AG09319 (cell line): Measurements from ENCODE around the gene RIMS4.

Experiments
- DNase-seq: peaks from one replicate; pipeline ENCODE4 v3.0.0-alpha.2; 2010; ENCODE audit warnings: low read depth; ENCODE audit errors: extremely low read depth
- TF ChIP-seq, protein P1 (sequence below): IDR thresholded peaks from 2 replicates; pipeline ENCODE4 v1.5.1; 2011; ENCODE audit warnings: low read depth, mild to moderate bottlenecking, inconsistent platforms, low read length, moderate library complexity

RIMS4 gene

DNA sequence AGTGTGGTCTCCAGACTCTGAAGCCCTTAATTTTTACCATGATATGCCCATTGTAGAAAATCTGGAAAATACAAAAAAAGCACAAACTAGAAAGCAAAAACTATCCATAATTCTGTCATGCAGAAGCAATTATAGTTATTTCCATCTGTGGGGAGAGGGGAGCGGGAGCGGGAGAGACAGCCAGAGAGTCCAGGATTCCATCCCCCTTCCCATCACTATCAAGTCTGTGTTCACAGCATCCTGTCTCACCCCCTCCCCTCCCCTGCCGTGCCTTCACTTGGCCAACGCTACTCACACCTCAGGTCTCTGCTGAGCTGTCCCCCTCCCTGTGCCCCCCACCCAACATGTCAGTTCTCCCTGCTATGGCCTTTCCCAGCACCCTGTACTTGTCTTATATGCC lies 14.5 kb downstream of the RIMS4 start:
- TF ChIP-seq, protein P1, sequence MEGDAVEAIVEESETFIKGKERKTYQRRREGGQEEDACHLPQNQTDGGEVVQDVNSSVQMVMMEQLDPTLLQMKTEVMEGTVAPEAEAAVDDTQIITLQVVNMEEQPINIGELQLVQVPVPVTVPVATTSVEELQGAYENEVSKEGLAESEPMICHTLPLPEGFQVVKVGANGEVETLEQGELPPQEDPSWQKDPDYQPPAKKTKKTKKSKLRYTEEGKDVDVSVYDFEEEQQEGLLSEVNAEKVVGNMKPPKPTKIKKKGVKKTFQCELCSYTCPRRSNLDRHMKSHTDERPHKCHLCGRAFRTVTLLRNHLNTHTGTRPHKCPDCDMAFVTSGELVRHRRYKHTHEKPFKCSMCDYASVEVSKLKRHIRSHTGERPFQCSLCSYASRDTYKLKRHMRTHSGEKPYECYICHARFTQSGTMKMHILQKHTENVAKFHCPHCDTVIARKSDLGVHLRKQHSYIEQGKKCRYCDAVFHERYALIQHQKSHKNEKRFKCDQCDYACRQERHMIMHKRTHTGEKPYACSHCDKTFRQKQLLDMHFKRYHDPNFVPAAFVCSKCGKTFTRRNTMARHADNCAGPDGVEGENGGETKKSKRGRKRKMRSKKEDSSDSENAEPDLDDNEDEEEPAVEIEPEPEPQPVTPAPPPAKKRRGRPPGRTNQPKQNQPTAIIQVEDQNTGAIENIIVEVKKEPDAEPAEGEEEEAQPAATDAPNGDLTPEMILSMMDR = no peak

DNA sequence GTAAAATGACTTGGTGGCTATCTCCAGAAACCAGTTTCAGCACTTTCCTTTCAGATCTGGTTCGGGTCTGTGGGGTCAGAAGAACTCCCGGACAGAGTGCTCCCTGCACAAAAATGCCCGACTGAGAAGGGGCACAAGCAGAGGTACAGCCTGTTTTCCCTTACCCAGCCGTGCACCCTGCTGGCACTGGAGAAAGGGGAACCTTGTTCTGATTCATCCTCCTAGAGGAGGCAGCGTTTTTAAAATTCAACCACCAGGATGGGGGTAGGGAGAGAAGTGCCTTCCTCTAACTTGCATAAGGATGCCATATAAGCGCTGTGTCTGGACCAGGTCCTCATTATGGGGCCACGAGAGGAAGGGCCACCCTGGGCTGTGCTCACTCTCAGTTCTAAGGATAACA lies 17.6 kb downstream of the RIMS4 start:
- TF ChIP-seq, protein P1 = no peak
- DNase-seq = no peak

More for the DNA sequence above, 14.5 kb downstream of the RIMS4 start:
- no peak for DNase-seq

DNA sequence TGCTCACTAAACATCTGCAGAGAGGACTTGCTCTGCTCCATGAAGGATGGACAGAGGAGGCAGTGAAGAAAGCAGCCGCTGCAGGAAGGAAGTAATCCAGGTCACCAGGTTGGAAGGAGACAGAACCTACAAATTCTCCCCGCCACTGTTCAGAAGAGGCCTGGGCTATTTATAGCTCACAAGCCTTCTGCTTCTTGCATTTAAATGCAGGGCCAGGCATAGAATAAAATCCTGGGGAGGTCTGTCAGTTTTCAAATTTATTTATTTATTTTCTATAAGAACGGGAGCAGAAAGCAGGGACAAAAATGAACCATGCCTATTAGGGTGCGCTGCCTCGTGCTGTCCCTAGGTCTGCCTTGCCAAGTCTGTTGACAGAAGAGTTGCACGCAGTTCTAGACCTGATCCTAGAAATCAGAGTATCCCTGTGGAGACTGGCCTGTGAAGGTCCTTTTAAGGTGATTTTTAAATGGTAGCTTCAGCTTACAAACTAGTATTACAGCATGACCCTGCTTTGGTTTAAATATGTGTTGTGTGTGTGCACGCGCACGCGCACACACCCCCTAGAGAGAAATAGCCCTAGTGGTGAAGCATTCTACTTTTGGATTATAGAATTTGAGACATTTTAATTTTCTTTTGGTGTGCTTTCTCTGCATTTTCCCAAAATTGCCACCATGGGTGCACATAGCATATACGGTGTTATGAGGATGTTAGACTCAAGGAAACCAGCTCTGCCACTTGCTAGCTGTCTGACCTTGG lies 19.5 kb downstream of the RIMS4 start:
- no peak for DNase-seq
- TF ChIP-seq, protein P1 = no peak

DNA sequence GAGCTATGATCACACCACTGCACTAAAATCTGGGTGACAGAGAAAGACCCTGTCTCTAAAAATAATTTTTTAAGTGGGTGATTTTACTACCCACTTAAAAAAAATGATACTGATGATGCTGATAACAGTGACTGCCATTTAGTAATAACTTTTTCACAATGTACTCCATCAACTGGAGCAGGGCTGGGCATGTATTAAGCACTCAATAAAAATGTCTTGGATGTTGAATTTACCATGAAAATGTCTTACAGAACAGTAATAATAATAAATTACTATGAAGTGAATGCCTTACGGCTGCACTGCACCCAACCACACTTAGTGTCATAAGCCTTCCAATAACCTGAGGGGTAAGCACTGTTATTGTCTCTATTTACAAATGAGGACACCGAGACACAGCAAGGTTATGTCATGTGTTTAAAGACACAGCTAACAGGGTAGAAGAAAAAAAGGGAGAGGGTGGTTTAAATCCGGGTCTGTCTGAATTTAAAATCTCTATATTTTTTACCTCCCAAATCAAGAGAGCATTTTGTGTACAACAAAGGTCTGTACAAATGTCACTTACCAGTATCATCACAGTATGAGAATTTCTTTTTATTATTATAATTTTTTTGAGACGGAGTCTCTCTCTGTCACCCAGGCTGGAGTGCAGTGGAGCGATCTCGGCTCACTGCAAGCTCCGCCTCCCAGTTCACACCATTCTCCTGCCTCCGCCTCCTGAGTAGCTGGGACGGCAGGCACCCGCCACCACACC lies 21.5 kb downstream of the RIMS4 start:
- DNase-seq = no peak
- TF ChIP-seq, protein P1 = no peak

DNA sequence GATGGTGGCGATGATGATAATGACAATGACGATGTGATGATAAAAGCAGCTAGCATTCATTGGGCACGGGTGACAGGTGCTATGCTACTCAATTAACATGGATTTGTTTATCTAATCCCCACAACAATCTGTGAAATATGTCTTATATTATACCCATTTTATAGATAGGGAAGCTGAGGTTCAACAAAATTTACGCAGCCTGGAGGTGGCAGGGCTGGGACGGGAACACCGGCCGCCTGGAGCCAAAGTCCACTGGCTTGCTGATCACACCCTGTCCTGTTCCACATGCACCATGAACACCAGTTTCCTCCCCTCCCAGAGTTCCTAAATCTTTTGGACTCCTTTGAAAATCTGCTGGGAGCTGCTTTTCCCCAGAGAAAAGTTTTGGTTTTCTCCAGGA lies 23.0 kb downstream of the RIMS4 start:
- TF ChIP-seq, protein P1 = no peak
- no peak for DNase-seq

DNA sequence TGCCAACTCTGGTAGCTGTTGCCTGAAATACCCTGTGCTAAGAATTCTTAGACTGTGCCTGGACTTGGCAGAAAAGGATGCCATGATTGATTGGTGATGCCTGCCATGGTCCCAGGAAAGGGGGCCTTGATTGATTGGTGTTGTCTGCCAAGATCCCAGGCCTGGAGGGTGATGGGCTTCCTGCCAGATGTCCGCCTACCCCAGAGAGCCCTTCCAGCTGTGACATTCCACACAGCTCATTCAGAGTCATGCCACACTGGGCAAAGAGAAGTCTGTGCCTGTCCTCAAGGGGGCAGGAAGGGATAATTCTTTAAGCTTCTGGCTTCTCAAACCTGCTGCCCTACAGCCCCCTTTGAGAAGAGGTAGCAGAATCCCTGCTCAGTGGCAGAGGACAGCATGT lies 24.6 kb downstream of the RIMS4 start:
- TF ChIP-seq, protein P1 = no peak
- DNase-seq = no peak

DNA sequence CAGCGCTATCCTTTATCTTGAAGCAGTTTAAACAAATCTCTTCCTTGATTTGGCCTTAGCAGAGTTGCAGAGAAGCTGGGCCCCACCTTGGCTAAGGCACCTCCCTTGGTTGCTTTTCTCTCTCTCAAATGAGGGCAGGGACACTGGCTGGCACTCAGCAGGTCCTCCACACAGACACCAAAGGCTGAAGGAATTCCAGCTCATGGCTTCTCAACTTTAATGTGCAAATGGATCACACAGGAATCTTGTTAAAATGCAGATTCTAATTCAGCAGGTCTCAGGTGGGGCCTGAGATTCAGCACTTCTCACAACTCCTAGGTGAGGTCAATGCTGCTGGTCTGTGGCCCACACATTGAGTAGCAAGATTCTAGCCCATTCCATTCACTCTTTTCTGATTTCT lies 25.7 kb downstream of the RIMS4 start:
- DNase-seq = no peak
- TF ChIP-seq, protein P1 = no peak
